Hepatocyte (in vitro differentiated cells): ENCODE results near the gene KAT5. TPM values are rescaled to one million over a fixed set of nuclear protein-coding genes. Genes with fewer than 3 reads are reported as not detected.

Experiments
- polyA plus RNA-seq: library from polyadenylated mRNA; unstranded; fragments of >200 nt; fragmentation: Nextera tagmentation; extraction: Ambion mirVana; gene quantifications from 2 replicates; pipeline ENCODE4 v1.2.1, GENCODE V29; 2016
- small RNA-seq: library from RNA; depleted of rRNA; stranded (forward); fragments of <200 nt; gene quantifications from one replicate; pipeline ENCODE3, GENCODE V24; 2014
- total RNA-seq: library from RNA; depleted of rRNA; stranded (reverse); fragments of >200 nt; gene quantifications from 2 replicates; pipeline ENCODE4 v1.2.3, GENCODE V29; 2014

KAT5 gene
- total and polyA plus RNA-seq, 2 experiments from 2014 or later: 41.7 to 53.1 TPM

Small RNA genes lying within 50 kb of the gene (small RNA-seq; reads per million reads assigned to genes)
- not detected for gene RN7SL309P

Other genes with a start within 250 kb of the KAT5 start
- 8,000 and 8,677 TPM in 2 replicates for gene MALAT1, start 213.2 kb upstream of the KAT5 start, total RNA-seq
- 16,690 and 29,129 TPM in 2 replicates for gene MALAT1, start 213.2 kb upstream of the KAT5 start, polyA plus RNA-seq
- gene SCYL1, start 187.2 kb upstream of the KAT5 start, total RNA-seq: 80.4 and 83.9 TPM in 2 replicates
- gene SCYL1, start 187.2 kb upstream of the KAT5 start, polyA plus RNA-seq: 162 and 167 TPM in 2 replicates
- 46.0 and 53.7 TPM in 2 replicates for gene LTBP3, start 153.9 kb upstream of the KAT5 start, total RNA-seq
- gene LTBP3, start 153.9 kb upstream of the KAT5 start, polyA plus RNA-seq: 85.3 and 101 TPM in 2 replicates
- 20.5 and 20.8 TPM in 2 replicates for gene ZNRD2, start 141.8 kb upstream of the KAT5 start, total RNA-seq
- gene ZNRD2, start 141.8 kb upstream of the KAT5 start, polyA plus RNA-seq: 52.4 and 57.3 TPM in 2 replicates
- gene FAM89B, start 139.7 kb upstream of the KAT5 start, total RNA-seq: 28.5 and 34.1 TPM in 2 replicates
- 105 and 112 TPM in 2 replicates for gene FAM89B, start 139.7 kb upstream of the KAT5 start, polyA plus RNA-seq
- gene EHBP1L1, start 136.2 kb upstream of the KAT5 start, total RNA-seq: 8.4 and 20.9 TPM in 2 replicates
- 12.5 and 18.1 TPM in 2 replicates for gene EHBP1L1, start 136.2 kb upstream of the KAT5 start, polyA plus RNA-seq
- not detected in 2 replicates for gene KCNK7, start 116.5 kb upstream of the KAT5 start, total RNA-seq
- gene KCNK7, start 116.5 kb upstream of the KAT5 start, polyA plus RNA-seq: 0.37 TPM in 1 of 2 replicates, not detected in the other
- 39.3 and 40.5 TPM in 2 replicates for gene MAP3K11, start 98.0 kb upstream of the KAT5 start, total RNA-seq
- 55.3 and 59.5 TPM in 2 replicates for gene MAP3K11, start 98.0 kb upstream of the KAT5 start, polyA plus RNA-seq
- gene PCNX3, start 96.5 kb upstream of the KAT5 start, total RNA-seq: 22.2 and 27.4 TPM in 2 replicates
- 17.6 and 20.0 TPM in 2 replicates for gene PCNX3, start 96.5 kb upstream of the KAT5 start, polyA plus RNA-seq
- 15.6 and 19.1 TPM in 2 replicates for gene SIPA1, start 74.2 kb upstream of the KAT5 start, total RNA-seq
- 35.2 and 42.9 TPM in 2 replicates for gene SIPA1, start 74.2 kb upstream of the KAT5 start, polyA plus RNA-seq
- gene RELA, start 49.3 kb upstream of the KAT5 start, total RNA-seq: 28.1 and 32.7 TPM in 2 replicates
- gene RELA, start 49.3 kb upstream of the KAT5 start, polyA plus RNA-seq: 64.6 and 68.7 TPM in 2 replicates
- gene RNASEH2C, start 8.5 kb downstream of the KAT5 start, total RNA-seq: 26.4 and 44.4 TPM in 2 replicates
- 68.6 and 78.7 TPM in 2 replicates for gene RNASEH2C, start 8.5 kb downstream of the KAT5 start, polyA plus RNA-seq
- gene AP5B1, start 68.7 kb downstream of the KAT5 start, total RNA-seq: 19.5 and 20.9 TPM in 2 replicates
- 24.8 and 27.1 TPM in 2 replicates for gene AP5B1, start 68.7 kb downstream of the KAT5 start, polyA plus RNA-seq
- 26.0 and 26.3 TPM in 2 replicates for gene OVOL1, start 74.8 kb downstream of the KAT5 start, total RNA-seq
- gene OVOL1, start 74.8 kb downstream of the KAT5 start, polyA plus RNA-seq: 20.6 and 20.8 TPM in 2 replicates
- 2.3 and 2.9 TPM in 2 replicates for gene SNX32, start 121.7 kb downstream of the KAT5 start, total RNA-seq
- gene SNX32, start 121.7 kb downstream of the KAT5 start, polyA plus RNA-seq: 5.1 and 6.0 TPM in 2 replicates
- 720 and 758 TPM in 2 replicates for gene CFL1, start 145.9 kb downstream of the KAT5 start, total RNA-seq
- gene CFL1, start 145.9 kb downstream of the KAT5 start, polyA plus RNA-seq: 1,698 and 1,708 TPM in 2 replicates
- 22.3 and 23.8 TPM in 2 replicates for gene MUS81, start 148.2 kb downstream of the KAT5 start, total RNA-seq
- gene MUS81, start 148.2 kb downstream of the KAT5 start, polyA plus RNA-seq: 47.0 and 51.7 TPM in 2 replicates
- gene EFEMP2, start 160.5 kb downstream of the KAT5 start, total RNA-seq: 65.2 and 69.7 TPM in 2 replicates
- 197 and 230 TPM in 2 replicates for gene EFEMP2, start 160.5 kb downstream of the KAT5 start, polyA plus RNA-seq
- gene CTSW, start 167.6 kb downstream of the KAT5 start, total RNA-seq: not detected in 2 replicates
- 0.15 and 0.56 TPM in 2 replicates for gene CTSW, start 167.6 kb downstream of the KAT5 start, polyA plus RNA-seq
- 72.6 and 74.9 TPM in 2 replicates for gene FIBP, start 176.2 kb downstream of the KAT5 start, total RNA-seq
- 93.6 and 101 TPM in 2 replicates for gene FIBP, start 176.2 kb downstream of the KAT5 start, polyA plus RNA-seq
- gene CCDC85B, start 178.4 kb downstream of the KAT5 start, total RNA-seq: 15.1 and 21.5 TPM in 2 replicates
- gene CCDC85B, start 178.4 kb downstream of the KAT5 start, polyA plus RNA-seq: 38.2 and 41.6 TPM in 2 replicates
- 4.5 and 4.7 TPM in 2 replicates for gene FOSL1, start 188.1 kb downstream of the KAT5 start, total RNA-seq
- 16.5 and 20.1 TPM in 2 replicates for gene FOSL1, start 188.1 kb downstream of the KAT5 start, polyA plus RNA-seq
- gene C11orf68, start 206.8 kb downstream of the KAT5 start, total RNA-seq: 20.8 and 26.3 TPM in 2 replicates
- gene C11orf68, start 206.8 kb downstream of the KAT5 start, polyA plus RNA-seq: 53.2 and 59.3 TPM in 2 replicates
- gene DRAP1, start 207.2 kb downstream of the KAT5 start, total RNA-seq: 59.1 and 65.3 TPM in 2 replicates
- gene DRAP1, start 207.2 kb downstream of the KAT5 start, polyA plus RNA-seq: 158 and 173 TPM in 2 replicates
- gene TSGA10IP, start 233.2 kb downstream of the KAT5 start, total RNA-seq: not detected in 2 replicates
- gene TSGA10IP, start 233.2 kb downstream of the KAT5 start, polyA plus RNA-seq: not detected in 2 replicates
- gene SART1, start 249.5 kb downstream of the KAT5 start, total RNA-seq: 10.9 and 32.5 TPM in 2 replicates
- 34.1 and 37.5 TPM in 2 replicates for gene SART1, start 249.5 kb downstream of the KAT5 start, polyA plus RNA-seq